ENCODE measurements around the gene CDH23.
"Not testable (repeated sequence)": the region's sequence is repeated elsewhere in the genome, so short reads cannot be mapped to it uniquely, and the experiment has no call there.

DNA sequence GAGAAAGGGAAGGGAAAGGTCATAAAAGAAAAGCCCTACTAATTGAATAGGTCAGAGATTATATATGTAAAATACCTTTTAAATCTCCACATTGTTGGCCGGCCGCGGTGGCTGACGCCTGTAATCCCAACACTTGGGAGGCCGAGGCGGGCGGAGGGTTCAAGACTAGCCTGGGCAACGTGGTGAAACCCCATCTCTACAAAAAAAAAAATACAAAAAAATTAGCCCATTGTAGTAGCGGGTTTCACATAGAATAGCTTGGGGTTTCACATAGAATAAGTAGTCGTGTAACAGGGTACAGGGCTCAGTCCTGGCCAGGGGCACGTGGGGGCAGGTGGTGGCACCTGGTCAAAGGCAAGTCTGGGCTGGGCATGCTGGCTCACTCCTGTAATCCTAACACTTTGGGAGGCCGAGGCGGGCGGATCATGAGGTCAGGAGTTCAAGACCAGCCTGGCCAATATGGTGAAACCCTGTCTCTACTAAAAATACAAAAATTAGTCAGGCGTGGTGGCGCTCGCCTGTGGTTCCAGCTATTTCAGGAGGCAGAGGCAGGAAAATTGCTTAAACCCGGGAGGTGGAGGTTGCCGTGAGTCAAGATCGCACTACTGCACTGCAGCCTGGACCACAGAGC, 454.9 kb downstream of the CDH23 start:
- not testable (repeated sequence) for TF ChIP-seq EP300 (IDR thresholded peaks at IDR 0.05; ENCODE audit: low read depth); POLR2A (IDR thresholded peaks at IDR 0.05)
- TF ChIP-seq, protein P1, sequence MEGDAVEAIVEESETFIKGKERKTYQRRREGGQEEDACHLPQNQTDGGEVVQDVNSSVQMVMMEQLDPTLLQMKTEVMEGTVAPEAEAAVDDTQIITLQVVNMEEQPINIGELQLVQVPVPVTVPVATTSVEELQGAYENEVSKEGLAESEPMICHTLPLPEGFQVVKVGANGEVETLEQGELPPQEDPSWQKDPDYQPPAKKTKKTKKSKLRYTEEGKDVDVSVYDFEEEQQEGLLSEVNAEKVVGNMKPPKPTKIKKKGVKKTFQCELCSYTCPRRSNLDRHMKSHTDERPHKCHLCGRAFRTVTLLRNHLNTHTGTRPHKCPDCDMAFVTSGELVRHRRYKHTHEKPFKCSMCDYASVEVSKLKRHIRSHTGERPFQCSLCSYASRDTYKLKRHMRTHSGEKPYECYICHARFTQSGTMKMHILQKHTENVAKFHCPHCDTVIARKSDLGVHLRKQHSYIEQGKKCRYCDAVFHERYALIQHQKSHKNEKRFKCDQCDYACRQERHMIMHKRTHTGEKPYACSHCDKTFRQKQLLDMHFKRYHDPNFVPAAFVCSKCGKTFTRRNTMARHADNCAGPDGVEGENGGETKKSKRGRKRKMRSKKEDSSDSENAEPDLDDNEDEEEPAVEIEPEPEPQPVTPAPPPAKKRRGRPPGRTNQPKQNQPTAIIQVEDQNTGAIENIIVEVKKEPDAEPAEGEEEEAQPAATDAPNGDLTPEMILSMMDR (IDR thresholded peaks at IDR 0.05): not testable (repeated sequence)

Data from transverse colon (tissue), 3 donors.